Tibial nerve (tissue), 4 donors: ENCODE data around the gene GREM2.

Experiments used
- CTCF ChIP-seq, 5 experiments: fragments of 200-600 bp in 3 of 5; fragments of 450-650 bp in 2 of 5; sonication (generic) in 3 of 5; IDR thresholded peaks; one replicate each; pipeline ENCODE4 v1.5.1; 2016 to 2019; ENCODE audit warnings: antibody characterized with exemption in 5 of 5, mild to moderate bottlenecking in 3 of 5, moderate library complexity in 2 of 5
- EP300 ChIP-seq, 2 donors: sonication (generic); formaldehyde crosslinking; IDR thresholded peaks; one replicate each; pipeline ENCODE4 v1.6.1; 2017; ENCODE audit warnings: antibody characterized with exemption in 2 of 2, mild to moderate bottlenecking in 1 of 2
- POLR2A ChIP-seq, 2 donors: fragments of 450-650 bp; IDR thresholded peaks; one replicate each; pipeline ENCODE4 v1.6.1; 2017; ENCODE audit warnings: antibody characterized with exemption in 2 of 2, mild to moderate bottlenecking in 2 of 2, moderate library complexity in 2 of 2

- no peak for TF ChIP-seq CTCF (IDR thresholded peaks at IDR 0.05)
- no peak for TF ChIP-seq POLR2A (IDR thresholded peaks at IDR 0.05)
- no peak for TF ChIP-seq EP300 (IDR thresholded peaks at IDR 0.05)
Observed at GRCh38 chr1:240467895-240468294, 144.1 kb downstream of the GREM2 start.
